Measurements from ENCODE around the gene HDAC4.

GRCh38 chr2:239012936-239013677 lies 387.7 kb downstream of the HDAC4 start:
- TF ChIP-seq SP1 (IDR thresholded peaks at IDR 0.05): no peak
- no peak for TF ChIP-seq PKNOX1 (IDR thresholded peaks at IDR 0.05)
- TF ChIP-seq FOXM1 (IDR thresholded peaks at IDR 0.05; ENCODE audit: borderline replicate concordance): no peak
- no peak for TF ChIP-seq SUZ12 (IDR thresholded peaks at IDR 0.05)
- TF ChIP-seq TARDBP (IDR thresholded peaks at IDR 0.05): no peak
- TF ChIP-seq L3MBTL2 (conservative IDR thresholded peaks at IDR 0.05): no peak
- TF ChIP-seq NFRKB (IDR thresholded peaks at IDR 0.05): no peak
- TF ChIP-seq ARNT (IDR thresholded peaks at IDR 0.05): no peak

Measured in HEK293T (cell line).